SK-N-SH (cell line): ENCODE measurements around the gene RFT1. TPM values are rescaled to one million over a fixed set of nuclear protein-coding genes. Genes with fewer than 3 reads are reported as not detected.

Experiments
- CTCF ChIA-PET: fragments of 300-600, 350-600 bp; formaldehyde crosslinking; extraction: SDS; loops from one replicate; lab custom pipeline; 2021; lab: Yijun Ruan, JAX
- POLR2A ChIA-PET: fragments of 350-600 bp; sonication (Branson Sonifier 250); formaldehyde crosslinking; extraction: SDS; loops from one replicate; lab custom pipeline; 2020; ENCODE audit warnings: antibody characterized with exemption, inconsistent platforms; lab: Yijun Ruan, JAX
- DNase-seq: peaks from one replicate; pipeline ENCODE4 v3.0.0; 2012
- H2AFZ ChIP-seq: fragments of 200-600 bp; sonication (generic); 2 replicates; pipeline ENCODE4 v1.8.1; 2016; ENCODE audit warnings: antibody characterized with exemption, mild to moderate bottlenecking, low read depth
- H3F3A ChIP-seq: fragments of 200-600 bp; sonication (generic); replicated peaks from 2 replicates; pipeline ENCODE3; 2016; ENCODE audit warnings: antibody characterized with exemption, mild to moderate bottlenecking; ENCODE audit not compliant: insufficient read depth
- H3K27ac ChIP-seq, 2 experiments: fragments of 200-500 bp in 1 of 2; fragments of 200-600 bp in 1 of 2; sonication (Bioruptor generic) in 1 of 2; sonication (generic), shearing (Covaris generic) in 1 of 2; 2 replicates each; pipeline versions ENCODE4 v1.5.1 to v1.6.1; 2014 to 2016; ENCODE audit warnings: low read depth in 2 of 2, inconsistent platforms in 1 of 2, low read length in 1 of 2, mild to moderate bottlenecking in 1 of 2, mixed read lengths in 1 of 2
- H3K27me3 ChIP-seq: fragments of 200-600 bp; sonication (generic), shearing (Covaris generic); 2 replicates; pipeline ENCODE4 v1.6.1; 2016; ENCODE audit warnings: mixed run types; ENCODE audit not compliant: insufficient read depth
- H3K36me3 ChIP-seq, 2 experiments: fragments of 200-500 bp in 1 of 2; fragments of 200-600 bp in 1 of 2; sonication (Bioruptor generic) in 1 of 2; sonication (generic) in 1 of 2; replicated peaks in 1 of 2; 2 replicates each; pipeline versions ENCODE3 to v1.5.1; 2014 to 2016; ENCODE audit warnings: low read length in 1 of 2, mild to moderate bottlenecking in 1 of 2; ENCODE audit not compliant: insufficient read depth in 2 of 2, control insufficient read depth in 1 of 2
- H3K4me1 ChIP-seq, 2 experiments: fragments of 200-500 bp in 1 of 2; fragments of 200-600 bp in 1 of 2; sonication (Bioruptor generic) in 1 of 2; sonication (generic), shearing (Covaris generic) in 1 of 2; 2 replicates each; pipeline versions ENCODE4 v1.5.1 to v1.6.1; 2014 to 2016; ENCODE audit warnings: low read depth in 1 of 2, low read length in 1 of 2, mixed run types in 1 of 2; ENCODE audit not compliant: insufficient read depth in 2 of 2, control insufficient read depth in 1 of 2
- H3K4me2 ChIP-seq: fragments of 200-600 bp; sonication (generic), shearing (Covaris generic); 2 replicates; pipeline ENCODE4 v1.6.1; 2017; ENCODE audit warnings: mixed run types
- H3K4me3 ChIP-seq, 2 experiments: fragments of 200-500 bp in 1 of 2; fragments of 200-600 bp in 1 of 2; sonication (Bioruptor generic) in 1 of 2; sonication (generic), shearing (Covaris generic) in 1 of 2; 2 replicates each; pipeline versions ENCODE4 v1.5.1 to v1.8.1; 2014 to 2016; ENCODE audit warnings: low read depth in 2 of 2, inconsistent platforms in 1 of 2, low read length in 1 of 2, mild to moderate bottlenecking in 1 of 2, mixed read lengths in 1 of 2, moderate library complexity in 1 of 2
- H3K79me2 ChIP-seq: fragments of 200-600 bp; sonication (generic); 2 replicates; pipeline ENCODE4 v1.8.1; 2017; ENCODE audit warnings: mild to moderate bottlenecking; ENCODE audit not compliant: insufficient read depth
- H3K9ac ChIP-seq: fragments of 200-600 bp; sonication (generic); 2 replicates; pipeline ENCODE4 v1.6.1; 2017; ENCODE audit warnings: mixed run types
- H3K9me2 ChIP-seq: fragments of 200-600 bp; sonication (generic); 2 replicates; pipeline ENCODE4 v1.6.1; 2017; ENCODE audit warnings: mixed run types
- H3K9me3 ChIP-seq: fragments of 200-600 bp; sonication (generic); 2 replicates; pipeline ENCODE4 v1.6.1; 2017; ENCODE audit warnings: mixed run types, mild to moderate bottlenecking, moderate library complexity
- H4K20me1 ChIP-seq: fragments of 200-600 bp; sonication (generic); 2 replicates; pipeline ENCODE4 v1.6.1; 2017; ENCODE audit warnings: mild to moderate bottlenecking, mixed run types; ENCODE audit not compliant: insufficient read depth
- ELF1 ChIP-seq: IDR thresholded peaks from 2 replicates; pipeline ENCODE4 v1.4.0; 2012
- FOXJ3 ChIP-seq: sonication (generic); formaldehyde crosslinking; IDR thresholded peaks from 2 replicates; pipeline ENCODE4 v1.5.1; 2020; ENCODE audit warnings: mild to moderate bottlenecking, missing genetic modification reagents
- RAD21 ChIP-seq: IDR thresholded peaks from 2 replicates; pipeline ENCODE4 v1.6.1; 2012; ENCODE audit warnings: mild to moderate bottlenecking, low read length
- SMC3 ChIP-seq: IDR thresholded peaks from 2 replicates; pipeline ENCODE4 v1.6.1; 2012; ENCODE audit warnings: low read depth, low read length, improper control_type of control experiment
- TCF12 ChIP-seq: IDR thresholded peaks from 2 replicates; pipeline ENCODE4 v1.4.0; 2012
- TEAD4 ChIP-seq: IDR thresholded peaks from 2 replicates; pipeline ENCODE4 v1.4.0; 2012; ENCODE audit warnings: mild to moderate bottlenecking, borderline replicate concordance; ENCODE audit not compliant: insufficient read depth
- WGBS: methylation state at CpG from one replicate; pipeline ENCODE4 v1.1.6; 2017; ENCODE audit warnings: low lambda C conversion rate; 5-methylcytosine and 5-hydroxymethylcytosine counted together
- polyA plus RNA-seq, 3 experiments: library from polyadenylated mRNA; depleted of rRNA; stranded (reverse); fragments of >200 nt; gene quantifications; 2 replicates each; pipeline ENCODE4 v1.2.3, GENCODE V29; 2012
- TF ChIP-seq, protein P1 (sequence below): fragments of 200-600 bp; sonication (generic); IDR thresholded peaks from 2 replicates; pipeline ENCODE4 v1.6.1; 2017; ENCODE audit warnings: antibody characterized with exemption, mild to moderate bottlenecking, moderate library complexity
- TF ChIP-seq, protein P2 (sequence below): fragments of 150-350 bp; IDR thresholded peaks from 2 replicates; pipeline ENCODE4 v1.6.1; 2016; ENCODE audit warnings: mild to moderate bottlenecking, low read depth, low read length

Gene RFT1
- polyA plus RNA-seq, 1 of the 3 experiments (the other 2 are of a cell fraction), result 13.8 TPM

DNA sequence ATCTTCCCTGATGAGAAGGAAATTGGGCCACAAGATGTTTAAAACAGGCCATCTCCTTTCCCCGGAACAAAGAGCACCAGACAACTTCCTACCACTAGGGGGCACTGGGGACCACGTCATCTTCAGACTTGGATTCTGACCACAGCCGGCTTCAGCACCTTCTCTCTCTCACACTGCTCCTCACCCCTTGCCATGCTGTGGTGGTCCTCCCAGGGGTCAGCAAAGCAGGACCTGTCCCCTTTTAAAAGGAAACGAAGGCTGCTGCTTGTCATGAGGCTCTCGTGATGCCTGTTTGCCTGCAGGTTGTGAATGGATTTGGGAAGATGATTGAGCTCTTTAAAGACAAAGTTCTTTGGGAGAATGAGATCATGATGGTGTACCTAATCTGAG is 16.2 kb downstream of the RFT1 start:
- peaks cover 30 to 37% of the 10 kb centered on the region in 2 experiments for H3K36me3 ChIP-seq
- H3K27ac ChIP-seq, result peak overlapping the region; percentile 33 to 61
- H3K4me3 ChIP-seq, result no peak overlapping the region
- H2AFZ ChIP-seq, result peak overlapping the region; percentile 34; the same call in 1 of the 2 replicates
- DNase-seq, result peak; percentile 78
- POLR2A ChIA-PET, result interaction anchor here (1.1 kb wide), 1 partner anchor 81 kb away, joined by 3 read pairs; no protein-coding TSS in a partner anchor
- WGBS, result 16% methylated on average over 5 of the region's 5 CpGs
- H3K9ac ChIP-seq, result no peak overlapping the region; the same call in 1 of the 2 replicates
- H3F3A ChIP-seq, result no peaks in the 10 kb centered on the region
- no peaks in the 10 kb centered on the region for H3K79me2 ChIP-seq
- no peaks in the 10 kb centered on the region for H4K20me1 ChIP-seq
- CTCF ChIA-PET, result interaction anchor here (0.7 to 15.2 kb wide), 36 partner anchors 8 to 818 kb away, joined by 3 to 206 read pairs (median 4); partner anchors contain the start of genes MUSTN1 and RFT1
- no peak overlapping the region for H3K4me2 ChIP-seq
- no peaks in the 10 kb centered on the region for H3K9me2 ChIP-seq
- H3K9me3 ChIP-seq, result no peaks in the 10 kb centered on the region
- peaks cover 0 to 13% of the 10 kb centered on the region in 2 experiments; a peak in 1 of 4 replicates for H3K4me1 ChIP-seq
- no peaks in the 10 kb centered on the region for H3K27me3 ChIP-seq
- TF ChIP-seq, protein P1, sequence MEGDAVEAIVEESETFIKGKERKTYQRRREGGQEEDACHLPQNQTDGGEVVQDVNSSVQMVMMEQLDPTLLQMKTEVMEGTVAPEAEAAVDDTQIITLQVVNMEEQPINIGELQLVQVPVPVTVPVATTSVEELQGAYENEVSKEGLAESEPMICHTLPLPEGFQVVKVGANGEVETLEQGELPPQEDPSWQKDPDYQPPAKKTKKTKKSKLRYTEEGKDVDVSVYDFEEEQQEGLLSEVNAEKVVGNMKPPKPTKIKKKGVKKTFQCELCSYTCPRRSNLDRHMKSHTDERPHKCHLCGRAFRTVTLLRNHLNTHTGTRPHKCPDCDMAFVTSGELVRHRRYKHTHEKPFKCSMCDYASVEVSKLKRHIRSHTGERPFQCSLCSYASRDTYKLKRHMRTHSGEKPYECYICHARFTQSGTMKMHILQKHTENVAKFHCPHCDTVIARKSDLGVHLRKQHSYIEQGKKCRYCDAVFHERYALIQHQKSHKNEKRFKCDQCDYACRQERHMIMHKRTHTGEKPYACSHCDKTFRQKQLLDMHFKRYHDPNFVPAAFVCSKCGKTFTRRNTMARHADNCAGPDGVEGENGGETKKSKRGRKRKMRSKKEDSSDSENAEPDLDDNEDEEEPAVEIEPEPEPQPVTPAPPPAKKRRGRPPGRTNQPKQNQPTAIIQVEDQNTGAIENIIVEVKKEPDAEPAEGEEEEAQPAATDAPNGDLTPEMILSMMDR, result peak; percentile 92
- TF ChIP-seq RAD21 (peak; percentile 89), ELF1 (no peak), SMC3 (peak; percentile 70)

DNA sequence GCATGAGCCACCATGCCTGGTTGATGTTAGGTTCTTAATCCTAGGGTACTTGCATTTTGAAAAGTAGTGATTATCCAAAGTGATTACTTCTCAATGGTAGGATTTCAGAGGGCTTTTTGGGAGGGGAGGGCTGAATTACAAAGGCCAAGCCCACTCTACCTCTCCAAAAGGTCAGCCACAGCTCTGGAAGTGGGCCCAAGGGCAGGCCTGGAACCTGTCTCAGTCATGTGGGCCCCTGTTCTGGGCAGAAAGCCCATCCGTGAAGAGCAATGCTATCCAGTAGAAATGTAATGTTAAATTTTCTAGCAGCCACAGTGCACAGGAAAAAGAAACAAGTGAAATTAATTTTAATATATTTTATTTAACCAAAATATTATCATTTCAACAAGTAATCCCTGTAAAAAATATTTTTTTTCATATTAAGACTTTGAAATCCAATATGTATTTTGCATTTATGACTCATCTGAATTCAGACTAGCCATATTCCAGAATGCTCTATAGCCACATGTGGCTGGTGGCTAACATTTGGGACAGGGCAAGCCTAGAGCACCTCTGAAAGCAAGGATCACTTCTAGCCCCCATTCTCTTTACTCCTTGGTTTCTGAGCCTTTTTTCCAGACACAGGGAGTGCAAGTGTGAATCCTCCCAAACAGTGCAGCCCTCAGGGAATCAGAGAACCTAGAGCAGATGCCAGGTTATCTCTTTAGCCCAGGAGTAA is 16.8 kb downstream of the RFT1 start:
- Histone ChIP-seq H3K9me2 (no peaks in the 10 kb centered on the region), H3K9ac (peak overlapping the region; percentile 26; the same call in 1 of the 2 replicates), H3K27ac (peak overlapping the region; percentile 33 to 61; a peak in 3 of 4 replicates), H3F3A (no peaks in the 10 kb centered on the region), H3K36me3 (peaks cover 26 to 36% of the 10 kb centered on the region in 2 experiments), H3K27me3 (no peaks in the 10 kb centered on the region), H3K9me3 (no peaks in the 10 kb centered on the region), H2AFZ (peak overlapping the region; percentile 34; the same call in 1 of the 2 replicates), H3K4me1 (peaks cover 0 to 13% of the 10 kb centered on the region in 2 experiments; a peak in 1 of 4 replicates), H4K20me1 (no peaks in the 10 kb centered on the region), H3K79me2 (no peaks in the 10 kb centered on the region), H3K4me3 (no peak overlapping the region), H3K4me2 (no peak overlapping the region)
- TF ChIP-seq, protein P1, result no peak
- TF ChIP-seq TEAD4 (no peak), FOXJ3 (no peak), ELF1 (no peak), TCF12 (peak; percentile 21; the same call in 1 of the 2 replicates)
- TF ChIP-seq, protein P2, sequence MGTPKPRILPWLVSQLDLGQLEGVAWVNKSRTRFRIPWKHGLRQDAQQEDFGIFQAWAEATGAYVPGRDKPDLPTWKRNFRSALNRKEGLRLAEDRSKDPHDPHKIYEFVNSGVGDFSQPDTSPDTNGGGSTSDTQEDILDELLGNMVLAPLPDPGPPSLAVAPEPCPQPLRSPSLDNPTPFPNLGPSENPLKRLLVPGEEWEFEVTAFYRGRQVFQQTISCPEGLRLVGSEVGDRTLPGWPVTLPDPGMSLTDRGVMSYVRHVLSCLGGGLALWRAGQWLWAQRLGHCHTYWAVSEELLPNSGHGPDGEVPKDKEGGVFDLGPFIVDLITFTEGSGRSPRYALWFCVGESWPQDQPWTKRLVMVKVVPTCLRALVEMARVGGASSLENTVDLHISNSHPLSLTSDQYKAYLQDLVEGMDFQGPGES, result no peak
- ChIA-PET POLR2A (interaction anchor here (1.1 kb wide), 1 partner anchor 82 kb away, joined by 3 read pairs; no protein-coding TSS in a partner anchor), CTCF (interaction anchor here (0.9 to 15.2 kb wide), 24 partner anchors 9 to 278 kb away, joined by 3 to 206 read pairs (median 4); partner anchors contain the start of genes MUSTN1 and RFT1)
- 86% methylated on average over 1 of the region's 1 CpG for WGBS
- no peak for DNase-seq
